ENCODE data around the gene PNKD.

DNA sequence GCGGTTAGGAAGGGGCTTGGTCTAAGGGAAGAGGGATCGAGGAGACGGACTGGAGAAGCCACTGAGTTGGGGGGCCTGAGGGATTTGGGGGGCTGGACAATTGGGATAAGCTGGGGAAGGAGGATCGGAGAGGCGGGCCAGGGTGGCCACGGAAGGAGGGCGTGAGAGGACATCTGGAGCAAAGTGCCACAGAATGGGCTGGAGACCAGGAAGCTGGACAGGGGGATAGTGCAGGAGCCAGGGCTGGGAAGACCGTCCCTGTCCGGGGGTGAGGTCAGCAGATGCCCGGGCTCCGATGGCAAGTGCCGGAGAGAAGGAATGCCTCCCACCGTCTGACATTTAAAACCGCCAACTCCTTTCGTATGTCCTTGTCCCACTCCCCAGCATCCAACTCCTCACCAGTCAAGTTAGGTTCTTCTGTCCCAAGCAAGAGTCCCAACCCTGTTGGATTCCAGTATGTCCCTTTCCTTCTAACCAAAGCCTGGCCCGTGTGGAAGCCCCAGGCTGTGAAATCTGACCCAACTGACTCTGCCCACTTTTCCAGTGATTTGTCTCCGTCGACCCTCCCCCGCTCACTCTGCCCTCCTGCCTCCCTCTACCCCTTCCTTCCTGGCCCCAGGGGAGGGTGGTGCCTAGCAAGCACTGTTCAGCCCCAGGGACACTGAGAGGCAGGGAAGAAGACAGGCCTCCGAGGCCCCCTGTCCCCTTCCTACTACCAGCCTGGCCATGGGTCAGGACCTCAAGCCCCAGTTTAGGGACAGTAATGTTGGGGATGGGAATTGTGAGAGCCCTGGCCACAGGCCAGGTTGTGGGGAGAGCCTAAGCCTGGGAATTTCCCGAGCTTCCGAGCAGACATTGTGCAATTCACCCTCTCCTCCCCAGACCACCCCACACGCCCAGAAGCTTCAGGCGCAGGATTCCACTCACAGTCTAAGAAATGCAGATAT, 53.5 kb downstream of the PNKD start:
- TF ChIP-seq, protein P1, sequence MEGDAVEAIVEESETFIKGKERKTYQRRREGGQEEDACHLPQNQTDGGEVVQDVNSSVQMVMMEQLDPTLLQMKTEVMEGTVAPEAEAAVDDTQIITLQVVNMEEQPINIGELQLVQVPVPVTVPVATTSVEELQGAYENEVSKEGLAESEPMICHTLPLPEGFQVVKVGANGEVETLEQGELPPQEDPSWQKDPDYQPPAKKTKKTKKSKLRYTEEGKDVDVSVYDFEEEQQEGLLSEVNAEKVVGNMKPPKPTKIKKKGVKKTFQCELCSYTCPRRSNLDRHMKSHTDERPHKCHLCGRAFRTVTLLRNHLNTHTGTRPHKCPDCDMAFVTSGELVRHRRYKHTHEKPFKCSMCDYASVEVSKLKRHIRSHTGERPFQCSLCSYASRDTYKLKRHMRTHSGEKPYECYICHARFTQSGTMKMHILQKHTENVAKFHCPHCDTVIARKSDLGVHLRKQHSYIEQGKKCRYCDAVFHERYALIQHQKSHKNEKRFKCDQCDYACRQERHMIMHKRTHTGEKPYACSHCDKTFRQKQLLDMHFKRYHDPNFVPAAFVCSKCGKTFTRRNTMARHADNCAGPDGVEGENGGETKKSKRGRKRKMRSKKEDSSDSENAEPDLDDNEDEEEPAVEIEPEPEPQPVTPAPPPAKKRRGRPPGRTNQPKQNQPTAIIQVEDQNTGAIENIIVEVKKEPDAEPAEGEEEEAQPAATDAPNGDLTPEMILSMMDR (IDR thresholded peaks at IDR 0.05): no peak
- no peak for TF ChIP-seq POLR2A (IDR thresholded peaks at IDR 0.05)
- no peak for TF ChIP-seq EP300 (IDR thresholded peaks at IDR 0.05)
- TF ChIP-seq POLR2AphosphoS5 (IDR thresholded peaks at IDR 0.05): no peak

Data from stomach (tissue), 4 donors.